Globus pallidus (tissue), 1 donor: ENCODE results near the gene RPTN.

Source experiments
- DNase-seq: peaks from one replicate; pipeline ENCODE4 v3.0.0-alpha.2; 2015; ENCODE audit warnings: low spot score

Gene RPTN

DNA sequence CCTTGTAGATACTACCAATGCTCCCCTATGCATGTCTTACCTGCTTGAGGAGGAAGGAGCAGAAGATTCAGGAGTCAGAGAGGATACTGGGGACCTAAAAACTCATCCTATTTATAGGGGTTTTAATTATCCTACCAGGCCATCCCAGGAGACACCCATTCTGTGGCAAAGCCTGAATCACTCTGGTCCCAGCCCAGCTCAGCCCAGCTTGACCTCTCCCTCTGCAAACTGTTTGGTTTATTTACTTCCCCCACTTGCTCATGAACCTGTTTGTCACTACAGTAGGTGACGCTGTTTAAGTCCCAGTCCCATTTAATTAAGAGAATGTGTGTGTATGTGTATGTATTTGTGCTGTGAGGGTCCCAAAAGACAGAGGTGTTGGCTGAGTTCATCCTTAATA lies at the start of gene RPTN:
Gene RPTN (minus strand): TSS at position 85 of the 400 bp plus-strand sequence. CDS start 1,339 bp downstream, outside the sequence.
- no peak for DNase-seq

DNA sequence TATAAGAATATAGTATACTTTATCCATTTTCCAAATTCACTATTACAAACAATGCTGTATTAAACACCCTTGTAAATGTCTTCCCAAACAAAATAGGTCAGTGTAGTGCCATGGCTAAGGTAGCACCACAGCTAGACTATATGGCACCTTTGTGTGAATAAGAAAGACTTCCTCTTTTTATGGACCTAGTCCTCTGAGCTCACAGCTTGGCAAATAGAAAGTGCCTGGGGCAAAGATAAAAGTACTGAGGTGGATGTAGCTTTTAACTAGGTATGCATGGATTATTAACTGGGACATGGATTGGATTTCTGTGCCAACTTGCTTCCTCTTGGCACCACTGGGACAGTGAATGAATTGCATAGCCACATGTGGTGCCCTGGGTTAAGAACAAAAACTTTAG lies 40.0 kb upstream of the RPTN start:
- DNase-seq: no peak

- no peak for DNase-seq
These were observed 38.4 kb upstream of the RPTN start for GRCh38 chr1:152197361-152197941.

DNA sequence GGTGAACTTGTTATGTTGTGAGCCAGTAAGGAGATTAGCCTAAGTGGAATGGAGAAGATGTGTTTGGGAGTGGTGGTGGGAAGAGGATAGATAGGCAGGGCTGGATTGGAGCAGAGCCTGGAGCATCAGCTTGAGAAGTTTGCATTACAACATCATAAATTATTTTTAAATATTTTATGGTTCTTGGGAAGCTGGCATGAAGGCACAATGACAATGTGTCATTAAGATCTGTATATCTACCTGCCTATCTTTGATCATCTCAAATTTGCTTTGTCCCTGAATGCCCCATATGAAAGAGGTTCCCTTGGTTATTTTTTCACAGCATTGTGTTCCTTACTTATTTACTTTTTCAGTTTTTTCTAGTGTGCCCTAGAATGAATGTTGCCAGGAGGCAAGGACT lies 32.7 kb upstream of the RPTN start:
- no peak for DNase-seq

- DNase-seq: no peak
These were observed 32.2 kb upstream of the RPTN start for GRCh38 chr1:152191260-152191659.

GRCh38 chr1:152190589-152190988 lies 31.6 kb upstream of the RPTN start:
- DNase-seq: no peak

- DNase-seq: peak; percentile 60
These were observed 30.8 kb upstream of the RPTN start for GRCh38 chr1:152189657-152190442.

- peak; percentile 66 for DNase-seq
These were observed 29.9 kb upstream of the RPTN start for GRCh38 chr1:152188673-152189591.

GRCh38 chr1:152186556-152187285 lies 27.7 kb upstream of the RPTN start:
- DNase-seq: no peak

DNA sequence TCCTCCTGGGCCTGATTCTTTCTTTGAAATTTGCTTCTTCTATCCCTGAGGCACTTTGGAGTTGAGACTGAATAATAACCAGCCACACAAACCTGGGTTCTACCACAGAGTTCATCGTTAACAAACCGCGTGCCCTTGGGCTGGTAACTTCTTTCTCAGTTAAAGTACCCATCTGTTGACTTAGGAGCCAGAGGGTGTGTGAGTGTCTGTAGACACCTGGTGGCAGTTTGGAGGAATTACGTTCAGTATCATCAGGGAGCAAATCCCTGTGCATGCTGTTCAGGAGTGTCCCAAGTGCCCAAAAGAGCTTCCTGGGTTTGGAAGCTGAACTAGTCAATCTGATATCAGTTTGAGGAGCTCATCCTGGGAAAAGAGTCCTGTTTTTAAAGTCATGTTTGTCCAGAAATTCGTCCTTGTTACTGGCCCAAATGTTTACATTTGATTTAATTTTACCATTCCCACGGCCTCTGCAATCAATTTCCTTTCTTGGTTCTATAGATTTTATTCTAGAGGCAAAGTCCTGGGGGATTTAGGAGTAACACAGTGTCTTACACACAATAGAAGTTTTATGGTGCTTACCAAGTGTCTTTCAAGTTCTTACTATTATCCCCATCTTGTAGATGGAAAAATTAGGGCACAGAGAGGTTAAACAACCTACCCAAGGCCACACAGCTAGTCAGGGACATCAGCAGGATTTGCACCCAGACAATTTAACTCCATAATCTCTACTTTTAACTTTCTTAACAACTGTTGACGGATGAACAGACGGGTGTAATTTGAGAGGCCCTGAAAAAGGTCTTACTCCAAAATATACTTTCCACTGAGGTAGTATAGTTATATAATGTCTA lies 26.7 kb upstream of the RPTN start:
- peak; percentile 31 for DNase-seq

- no peak for DNase-seq
These were observed 23.9 kb upstream of the RPTN start for GRCh38 chr1:152182944-152183361.

DNA sequence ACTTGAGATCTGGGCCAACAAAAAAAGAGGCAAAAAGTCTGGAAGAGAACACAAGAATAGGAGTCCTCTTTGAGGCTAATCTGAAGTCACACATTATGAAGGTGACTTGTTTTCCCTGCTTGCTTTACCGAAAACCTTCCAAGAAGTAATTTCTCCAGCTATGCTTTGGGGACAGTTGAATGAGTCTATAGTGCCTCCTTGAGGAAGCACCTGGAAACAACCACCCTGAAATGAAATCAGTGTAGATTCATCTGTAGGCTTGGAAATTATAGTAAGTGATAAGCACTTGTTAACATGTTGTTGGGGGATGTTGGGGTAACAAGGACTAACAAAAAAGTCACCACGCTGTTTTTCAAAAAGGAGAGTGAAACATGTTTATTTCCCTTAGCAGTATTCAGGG lies 23.4 kb upstream of the RPTN start:
- DNase-seq: no peak

- no peak for DNase-seq
These were observed 20.5 kb upstream of the RPTN start for GRCh38 chr1:152179566-152179965.

DNA sequence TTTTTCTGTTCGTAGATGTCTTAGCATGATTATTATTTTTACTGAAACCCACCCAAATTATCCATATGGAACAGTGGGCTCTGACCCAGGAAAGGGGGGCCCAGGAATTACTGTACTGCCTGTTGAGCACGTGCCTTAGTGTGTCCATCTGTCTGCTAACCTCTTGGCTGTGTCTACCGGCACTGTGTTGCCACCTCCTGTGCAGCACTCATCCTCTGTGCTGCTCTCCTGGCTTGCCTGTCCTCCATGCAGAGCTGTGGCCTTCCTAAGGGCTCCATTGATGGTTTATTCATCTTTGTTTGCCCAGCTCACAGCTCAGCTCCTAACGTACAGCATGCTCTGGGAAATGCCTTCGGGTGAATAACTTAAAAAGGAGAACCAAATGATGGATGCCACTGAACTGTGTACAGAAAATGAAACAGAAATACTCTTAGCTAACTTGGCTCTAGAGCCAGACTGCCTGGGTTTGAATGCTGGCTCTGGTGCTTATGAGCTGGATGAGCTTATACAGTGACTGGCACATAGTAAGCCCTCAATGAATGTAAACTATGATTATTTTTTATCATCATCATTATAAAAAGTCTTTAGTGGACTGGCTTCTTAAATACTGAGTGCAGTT lies 11.4 kb upstream of the RPTN start:
- no peak for DNase-seq

- DNase-seq: no peak
These were observed 10.5 kb upstream of the RPTN start for GRCh38 chr1:152169366-152170025.

DNA sequence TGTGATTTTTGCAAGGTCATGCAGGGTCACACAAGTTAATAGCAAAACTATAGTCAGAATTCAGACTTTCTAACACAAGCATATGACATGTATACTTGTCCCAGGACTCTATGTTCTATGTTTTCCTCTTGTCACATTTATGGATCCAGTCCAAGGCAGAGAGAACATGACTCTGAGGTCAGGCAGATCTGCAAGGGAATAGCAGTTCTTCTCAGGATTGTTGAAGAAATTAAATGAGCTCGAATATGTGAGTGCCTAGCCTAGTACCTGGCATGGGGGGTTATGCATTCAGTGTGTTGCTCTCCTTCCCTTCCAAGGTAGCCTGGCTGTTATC lies 9.5 kb upstream of the RPTN start:
- DNase-seq: no peak

DNA sequence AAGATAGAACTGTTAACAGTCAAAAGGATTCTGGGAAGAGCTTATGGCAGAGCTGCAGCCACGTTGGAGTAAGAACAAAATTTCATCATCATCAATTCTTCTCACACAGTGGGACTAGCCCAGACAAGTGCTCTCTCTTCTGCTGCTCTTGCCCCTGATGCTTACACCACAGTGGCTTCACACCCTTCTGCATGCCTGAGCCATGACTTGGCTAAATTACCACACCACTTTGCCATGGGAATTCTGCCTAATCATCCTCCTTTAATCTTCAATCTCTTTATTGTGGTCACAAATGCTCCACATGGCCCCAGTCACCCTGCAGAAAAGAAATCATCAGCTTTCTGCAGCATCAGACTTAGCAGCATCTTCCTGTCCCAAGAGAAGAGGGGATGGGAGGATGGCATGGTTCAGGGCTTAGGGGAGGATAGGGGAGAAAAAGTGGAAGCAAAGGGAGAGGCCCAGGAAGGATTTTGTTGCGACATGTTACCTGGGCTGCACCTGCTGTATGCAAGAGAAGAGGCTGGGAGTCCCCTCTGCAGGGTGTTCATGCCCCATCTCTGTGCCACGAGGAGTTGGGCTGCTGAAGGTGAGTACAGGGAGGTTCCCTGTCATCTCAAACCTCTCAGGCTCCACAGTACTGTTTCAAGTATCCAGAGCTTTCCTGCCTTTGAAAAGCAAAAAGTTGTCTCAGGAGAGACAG lies 9.0 kb upstream of the RPTN start:
- no peak for DNase-seq

GRCh38 chr1:152166966-152167365 lies 7.9 kb upstream of the RPTN start:
- DNase-seq: no peak

GRCh38 chr1:152165286-152166077 lies 6.5 kb upstream of the RPTN start:
- no peak for DNase-seq
